Thyroid gland (tissue), 4 donors: ENCODE measurements around the gene CATSPER1.

Experiments used
- CTCF ChIP-seq, 6 experiments: fragments of 200-600 bp in 3 of 6; fragments of 450-650 bp in 3 of 6; sonication (generic) in 3 of 6; IDR thresholded peaks; one replicate each; pipeline ENCODE4 v1.5.1; 2016 to 2019; ENCODE audit warnings: antibody characterized with exemption in 6 of 6, mild to moderate bottlenecking in 2 of 6, inconsistent platforms in 1 of 6, moderate library complexity in 1 of 6
- POLR2A ChIP-seq, 2 donors: fragments of 450-650 bp; IDR thresholded peaks; one replicate each; pipeline ENCODE4 v1.6.1; 2017; ENCODE audit warnings: antibody characterized with exemption in 2 of 2, mild to moderate bottlenecking in 2 of 2, moderate library complexity in 1 of 2

- no peak for TF ChIP-seq CTCF (IDR thresholded peaks at IDR 0.05)
- no peak for TF ChIP-seq POLR2A (IDR thresholded peaks at IDR 0.05)
Measured at GRCh38 chr11:66064571-66064970, 38.3 kb upstream of the CATSPER1 start.
